AG04450 (cell line): Measurements from ENCODE around the gene TBX19. TPM values are rescaled to one million over a fixed set of nuclear protein-coding genes. Genes with fewer than 3 reads are reported as not detected.

Experiments used
- CTCF ChIA-PET: fragments of 300-600, 350-600 bp; formaldehyde crosslinking; extraction: SDS; loops from one replicate; lab custom pipeline; 2022; ENCODE audit warnings: antibody characterized with exemption, inconsistent platforms; lab: Charles Lee
- POLR2A ChIA-PET: fragments of 350-600 bp; formaldehyde crosslinking; extraction: SDS; loops from one replicate; lab custom pipeline; 2021; ENCODE audit warnings: antibody characterized with exemption, inconsistent platforms; lab: Yijun Ruan, JAX
- DNase-seq: peaks from one replicate; pipeline ENCODE4 v3.0.0-alpha.2; 2011; ENCODE audit warnings: low read depth, low spot score
- H3K27ac ChIP-seq: one replicate; pipeline ENCODE4 v1.5.1; 2012; ENCODE audit warnings: low read depth, low read length, control low read depth
- H3K27me3 ChIP-seq: one replicate; pipeline ENCODE4 v1.6.0; 2012; ENCODE audit warnings: low read length; ENCODE audit not compliant: control insufficient read depth, insufficient read depth
- H3K4me3 ChIP-seq: 2 replicates; pipeline ENCODE4 v1.5.1; 2011; ENCODE audit warnings: mild to moderate bottlenecking, low read depth, low read length, control low read depth
- H3K9me3 ChIP-seq: 2 replicates; pipeline ENCODE4 v1.5.1; 2012; ENCODE audit warnings: low read length; ENCODE audit not compliant: control insufficient read depth, insufficient read depth
- polyA plus RNA-seq: library from polyadenylated mRNA; depleted of rRNA; stranded (reverse); fragments of >200 nt; gene quantifications from 2 replicates; pipeline ENCODE4 v1.2.3, GENCODE V29; 2011
- TF ChIP-seq, protein P1 (sequence below): IDR thresholded peaks from 2 replicates; pipeline ENCODE4 v1.5.1; 2011; ENCODE audit warnings: low read depth, low read length, control low read depth, inconsistent platforms

TBX19 gene
- polyA plus RNA-seq, 1 experiment = 1.3 TPM

DNA sequence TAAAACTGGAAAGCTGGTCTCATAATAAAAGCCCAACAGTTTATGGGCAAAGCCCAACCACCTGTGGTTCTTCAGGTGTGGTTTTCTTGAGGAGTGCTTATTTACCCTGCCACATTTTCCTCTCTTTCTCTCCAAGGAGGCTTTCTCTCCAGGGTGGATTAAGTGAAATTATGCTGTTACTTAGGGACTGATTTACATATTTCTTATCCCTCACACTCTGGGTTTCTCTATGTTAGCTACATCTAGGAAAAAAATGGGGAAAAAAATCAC, 4.8 kb downstream of the TBX19 start:
- TF ChIP-seq, protein P1, sequence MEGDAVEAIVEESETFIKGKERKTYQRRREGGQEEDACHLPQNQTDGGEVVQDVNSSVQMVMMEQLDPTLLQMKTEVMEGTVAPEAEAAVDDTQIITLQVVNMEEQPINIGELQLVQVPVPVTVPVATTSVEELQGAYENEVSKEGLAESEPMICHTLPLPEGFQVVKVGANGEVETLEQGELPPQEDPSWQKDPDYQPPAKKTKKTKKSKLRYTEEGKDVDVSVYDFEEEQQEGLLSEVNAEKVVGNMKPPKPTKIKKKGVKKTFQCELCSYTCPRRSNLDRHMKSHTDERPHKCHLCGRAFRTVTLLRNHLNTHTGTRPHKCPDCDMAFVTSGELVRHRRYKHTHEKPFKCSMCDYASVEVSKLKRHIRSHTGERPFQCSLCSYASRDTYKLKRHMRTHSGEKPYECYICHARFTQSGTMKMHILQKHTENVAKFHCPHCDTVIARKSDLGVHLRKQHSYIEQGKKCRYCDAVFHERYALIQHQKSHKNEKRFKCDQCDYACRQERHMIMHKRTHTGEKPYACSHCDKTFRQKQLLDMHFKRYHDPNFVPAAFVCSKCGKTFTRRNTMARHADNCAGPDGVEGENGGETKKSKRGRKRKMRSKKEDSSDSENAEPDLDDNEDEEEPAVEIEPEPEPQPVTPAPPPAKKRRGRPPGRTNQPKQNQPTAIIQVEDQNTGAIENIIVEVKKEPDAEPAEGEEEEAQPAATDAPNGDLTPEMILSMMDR = no peak
- Histone ChIP-seq H3K27me3 (no peaks in the 10 kb centered on the region), H3K9me3 (no peaks in the 10 kb centered on the region), H3K27ac (no peak overlapping the region), H3K4me3 (no peak overlapping the region)
- POLR2A ChIA-PET = no interaction called here
- CTCF ChIA-PET = interaction anchor here (2.7 kb wide), 1 partner anchor 57 kb away, joined by 10 read pairs; no protein-coding TSS in a partner anchor
- no peak for DNase-seq

- no peak for DNase-seq
- TF ChIP-seq, protein P1 = no peak
- Histone ChIP-seq H3K9me3 (no peaks in the 10 kb centered on the region; the same call in 1 of the 2 replicates), H3K27me3 (no peaks in the 10 kb centered on the region), H3K4me3 (no peak overlapping the region), H3K27ac (no peak overlapping the region)
- ChIA-PET CTCF (interaction anchor here (0.6 to 2.2 kb wide), 2 partner anchors 43 to 56 kb away, joined by 3 to 8 read pairs; no protein-coding TSS in a partner anchor), POLR2A (no interaction called here)
Measured at GRCh38 chr1:168285971-168286927, 5.6 kb downstream of the TBX19 start.

DNA sequence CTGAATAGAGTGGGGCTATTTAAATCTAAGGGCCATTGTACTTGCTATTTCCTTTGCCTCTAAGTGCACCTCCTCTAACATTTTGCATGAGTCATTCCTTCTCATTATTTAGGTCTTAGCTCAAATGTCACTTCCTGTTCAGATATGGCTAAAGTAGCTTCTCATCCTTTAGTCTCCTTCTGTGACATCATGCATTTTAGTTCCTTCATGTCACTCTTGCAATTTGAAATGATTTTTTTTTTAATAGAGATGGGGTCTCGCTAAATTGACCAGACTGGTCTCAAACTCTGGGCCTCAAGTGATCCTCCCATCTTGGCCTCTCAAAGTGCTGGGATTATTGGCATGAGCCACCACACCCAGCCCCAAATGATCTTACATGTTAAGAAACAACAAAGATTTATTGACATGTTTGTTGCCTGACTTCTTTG, 6.6 kb downstream of the TBX19 start:
- no peak overlapping the region for H3K4me3 ChIP-seq
- ChIA-PET CTCF (interaction anchor here (1.0 to 2.2 kb wide), 2 partner anchors 51 to 55 kb away, joined by 3 to 8 read pairs; no protein-coding TSS in a partner anchor), POLR2A (no interaction called here)
- DNase-seq = no peak
- no peaks in the 10 kb centered on the region; the same call in 1 of the 2 replicates for H3K9me3 ChIP-seq
- H3K27ac ChIP-seq = no peak overlapping the region
- TF ChIP-seq, protein P1 = no peak
- H3K27me3 ChIP-seq = no peaks in the 10 kb centered on the region

DNA sequence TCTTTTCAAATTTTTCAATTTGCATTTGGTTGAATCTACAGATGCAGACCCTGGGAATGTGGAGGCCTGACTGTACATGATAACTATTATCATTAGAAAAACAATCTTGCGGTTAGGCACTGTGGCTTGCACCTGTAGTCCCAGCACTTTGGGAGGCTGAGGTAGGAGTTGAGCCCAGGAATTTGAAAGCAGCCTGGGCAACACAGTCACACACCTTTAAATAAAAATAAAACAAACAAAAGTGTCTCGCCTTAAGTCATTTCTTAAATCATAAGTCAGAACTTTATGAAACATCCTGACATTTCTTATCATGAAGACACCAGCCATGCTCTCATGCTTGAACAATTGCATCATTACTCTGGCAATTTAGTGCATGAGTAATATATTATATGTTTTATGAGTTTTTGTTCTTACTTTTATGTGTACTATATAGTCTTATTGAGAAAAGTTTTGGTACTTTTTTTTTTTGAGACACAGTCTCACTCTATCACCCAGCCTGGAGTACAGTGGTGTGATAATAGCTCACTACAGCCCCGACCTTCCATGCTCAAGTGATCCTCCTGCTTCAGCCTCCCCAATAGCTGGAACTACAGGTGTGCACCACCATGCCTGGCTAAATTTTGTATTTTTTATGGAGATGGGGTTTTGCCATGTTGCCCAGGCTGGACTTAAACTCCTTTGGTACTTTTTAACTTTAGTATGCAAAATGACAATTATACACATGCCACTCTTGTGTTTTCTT, 7.8 kb downstream of the TBX19 start:
- DNase-seq = no peak
- CTCF ChIA-PET = interaction anchor here (1.0 to 2.2 kb wide), 2 partner anchors 53 to 54 kb away, joined by 3 to 8 read pairs; no protein-coding TSS in a partner anchor
- no peak overlapping the region for H3K27ac ChIP-seq
- H3K4me3 ChIP-seq = no peak overlapping the region
- TF ChIP-seq, protein P1 = no peak
- POLR2A ChIA-PET = no interaction called here
- no peaks in the 10 kb centered on the region for H3K27me3 ChIP-seq
- H3K9me3 ChIP-seq = no peaks in the 10 kb centered on the region; the same call in 1 of the 2 replicates
